CD4-positive, alpha-beta memory T cell (primary cell): ENCODE measurements around the gene CELF2. TPM values are rescaled to one million over a fixed set of nuclear protein-coding genes. Genes with fewer than 3 reads are reported as not detected.

Source experiments
- CTCF ChIA-PET: fragments of 350-600 bp; sonication (Branson Sonifier 250); formaldehyde crosslinking; loops from one replicate; lab custom pipeline; 2021; ENCODE audit warnings: inconsistent platforms; ENCODE audit not compliant: partially characterized antibody; lab: Charles Lee
- POLR2A ChIA-PET: fragments of 350-600 bp; sonication (Branson Sonifier 250); formaldehyde crosslinking; loops from one replicate; lab custom pipeline; 2021; ENCODE audit not compliant: partially characterized antibody; lab: Charles Lee
- DNase-seq, 5 donors: peaks; one replicate each; pipeline versions ENCODE4 v3.0.0 to v3.0.0-alpha.2; 2020 to 2022; ENCODE audit warnings: mixed read lengths in 1 of 5
- H3K27ac ChIP-seq: one replicate; pipeline ENCODE4 v1.7.0; 2013; ENCODE audit warnings: low read depth, low read length
- H3K27me3 ChIP-seq: 2 replicates; pipeline ENCODE4 v1.7.0; 2013; ENCODE audit warnings: mild to moderate bottlenecking, low read length, moderate library complexity; ENCODE audit not compliant: insufficient read depth
- H3K36me3 ChIP-seq: 2 replicates; pipeline ENCODE4 v1.7.0; 2013; ENCODE audit warnings: mild to moderate bottlenecking, low read length, moderate library complexity; ENCODE audit not compliant: insufficient read depth
- H3K4me1 ChIP-seq: 2 replicates; pipeline ENCODE4 v1.7.0; 2013; ENCODE audit warnings: mild to moderate bottlenecking, low read length, moderate library complexity; ENCODE audit not compliant: insufficient read depth
- H3K4me3 ChIP-seq, 2 donors: one replicate each; pipeline ENCODE4 v1.7.0; 2013; ENCODE audit warnings: low read length in 2 of 2, mild to moderate bottlenecking in 1 of 2
- H3K9me3 ChIP-seq, 2 donors: one replicate each; pipeline ENCODE4 v1.7.0; 2013; ENCODE audit warnings: low read length in 2 of 2, control low read depth in 1 of 2; ENCODE audit not compliant: control insufficient read depth in 1 of 2
- H3K27ac Mint-ChIP-seq, 7 donors: one replicate each; pipeline ENCODE4 v1.8.0; 2020 to 2021; ENCODE audit warnings: mixed read lengths in 7 of 7, mild to moderate bottlenecking in 6 of 7, inconsistent platforms in 3 of 7, moderate library complexity in 3 of 7
- H3K27me3 Mint-ChIP-seq, 2 donors: one replicate each; pipeline ENCODE4 v1.8.0; 2020 to 2021; ENCODE audit warnings: mixed read lengths in 2 of 2
- H3K36me3 Mint-ChIP-seq, 2 donors: one replicate each; pipeline ENCODE4 v1.8.0; 2020 to 2021; ENCODE audit warnings: mixed read lengths in 2 of 2, inconsistent platforms in 1 of 2, mild to moderate bottlenecking in 1 of 2
- H3K4me1 Mint-ChIP-seq, 4 donors: one replicate each; pipeline ENCODE4 v1.8.0; 2020 to 2021; ENCODE audit warnings: mixed read lengths in 4 of 4, mild to moderate bottlenecking in 1 of 4
- H3K4me3 Mint-ChIP-seq, 8 donors: one replicate each; pipeline ENCODE4 v1.8.0; 2020 to 2021; ENCODE audit warnings: mixed read lengths in 8 of 8, mild to moderate bottlenecking in 7 of 8, moderate library complexity in 6 of 8, inconsistent platforms in 3 of 8
- H3K9me3 Mint-ChIP-seq, 8 donors: one replicate each; pipeline ENCODE4 v1.8.0; 2020 to 2021; ENCODE audit warnings: mixed read lengths in 8 of 8, mild to moderate bottlenecking in 5 of 8, inconsistent platforms in 3 of 8, moderate library complexity in 1 of 8
- intact Hi-C: fragments of 100-400 bp; cut with micrococcal nuclease; formaldehyde crosslinking; loops from one replicate; pipeline ENCODE4 v1.15.1; 2023
- polyA plus RNA-seq, 2 donors: library from polyadenylated mRNA; unstranded; fragments of 300-500 nt; fragmentation: Illumina TruSeq; gene quantifications; one replicate each; pipeline ENCODE4 v1.2.3, GENCODE V29; 2021
- total RNA-seq, 2 experiments: library from RNA; stranded (reverse); gene quantifications; one replicate each; pipeline ENCODE4 v1.2.3, GENCODE V29; 2021

CELF2 gene
- total and polyA plus RNA-seq, 4 experiments from 2014 or later: 122 to 180 (median 167) TPM

DNA sequence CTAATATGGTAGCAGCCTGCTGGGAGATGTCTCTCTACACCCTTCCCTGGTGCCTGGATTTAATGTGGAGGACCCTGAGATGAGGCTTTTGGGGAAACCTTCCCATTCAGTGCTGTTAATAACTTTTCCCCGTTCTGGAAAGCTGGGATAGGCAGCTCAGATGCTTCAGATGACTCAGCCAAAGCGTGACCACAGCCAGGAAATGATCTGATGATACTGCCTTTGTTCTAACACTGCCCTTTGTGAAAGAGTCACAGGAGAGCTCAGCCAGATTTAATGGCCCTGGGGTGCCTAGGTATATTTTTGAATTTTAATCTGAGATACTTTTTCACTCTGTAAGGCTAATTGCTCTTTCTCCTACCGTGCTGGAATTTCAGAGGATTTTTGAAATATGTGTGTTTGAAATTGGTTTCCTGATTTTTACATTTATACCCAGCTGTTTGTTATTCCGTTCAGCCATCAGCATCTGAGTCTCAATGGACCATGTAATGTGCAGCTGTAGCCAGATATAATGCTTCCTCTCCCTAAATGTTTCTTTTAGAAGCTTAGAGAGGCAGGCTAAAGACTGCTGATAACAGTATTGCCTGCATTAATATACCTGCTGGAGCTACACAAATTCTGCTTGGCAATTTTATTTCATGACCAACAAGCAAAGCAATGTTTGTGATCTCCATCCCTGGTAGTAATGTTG lies 17.8 kb downstream of the CELF2 start:
- POLR2A ChIA-PET: interaction anchor here (0.6 kb wide), 1 partner anchor 35 kb away, joined by 3 read pairs; no protein-coding TSS in a partner anchor
- Mint-ChIP-seq H3K27me3 (peaks cover 1 to 25% of the 10 kb centered on the region in 2 donors), H3K4me3 (no peak overlapping the region), H3K4me1 (peaks cover 0 to 3% (median under 1%) of the 10 kb centered on the region in 4 donors), H3K27ac (no peak overlapping the region), H3K36me3 (no peaks in the 10 kb centered on the region), H3K9me3 (no peaks in the 10 kb centered on the region)
- CTCF ChIA-PET: interaction anchor here (0.8 to 2.2 kb wide), 7 partner anchors 9 to 235 kb away, joined by 3 to 6 read pairs (median 3); no protein-coding TSS in a partner anchor
- Histone ChIP-seq H3K36me3 (no peaks in the 10 kb centered on the region), H3K4me3 (no peak overlapping the region), H3K9me3 (no peaks in the 10 kb centered on the region), H3K27ac (no peak overlapping the region), H3K27me3 (no peaks in the 10 kb centered on the region), H3K4me1 (no peaks in the 10 kb centered on the region)
- intact Hi-C loops: no loop called here
- no peak for DNase-seq

DNA sequence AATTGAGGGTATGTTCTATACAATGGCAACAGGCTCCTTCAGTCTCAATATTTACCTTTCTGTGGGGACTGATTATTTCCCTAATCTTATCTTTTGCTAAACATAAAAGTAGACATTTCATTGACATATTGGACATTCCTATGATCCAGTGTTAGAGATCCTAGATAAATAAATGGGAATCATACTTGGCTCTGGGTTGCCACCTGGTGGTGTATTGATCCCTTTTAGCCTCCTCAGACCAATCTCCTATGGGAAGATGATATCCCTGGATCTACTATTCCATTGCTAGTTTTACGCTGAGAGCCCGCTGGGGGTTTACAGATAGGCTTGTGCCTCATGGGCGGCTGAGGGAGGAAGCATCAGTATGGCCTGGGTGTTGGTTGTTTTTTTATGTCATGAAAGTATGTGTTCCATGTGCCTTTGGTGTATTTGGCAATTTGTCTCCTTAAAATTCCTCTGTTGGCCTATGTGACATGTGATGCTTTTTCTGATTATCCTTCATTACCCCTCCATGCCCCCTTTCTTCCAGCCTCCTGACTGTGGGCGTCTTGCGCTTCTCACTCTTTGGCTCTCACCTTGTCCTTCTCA lies 18.8 kb downstream of the CELF2 start:
- no peaks in the 10 kb centered on the region for H3K36me3 ChIP-seq
- no peak overlapping the region for H3K27ac Mint-ChIP-seq
- H3K9me3 Mint-ChIP-seq: no peaks in the 10 kb centered on the region
- no peak for DNase-seq
- CTCF ChIA-PET: interaction anchor here (0.8 to 2.2 kb wide), 2 partner anchors 199 to 234 kb away, joined by 3 to 6 read pairs; no protein-coding TSS in a partner anchor
- no peaks in the 10 kb centered on the region for H3K9me3 ChIP-seq
- no peak overlapping the region for H3K4me3 Mint-ChIP-seq
- H3K4me1 ChIP-seq: no peaks in the 10 kb centered on the region
- POLR2A ChIA-PET: no interaction called here
- no peaks in the 10 kb centered on the region for H3K27me3 ChIP-seq
- intact Hi-C loops: no loop called here
- peaks cover 0 to 3% (median under 1%) of the 10 kb centered on the region in 4 donors for H3K4me1 Mint-ChIP-seq
- H3K4me3 ChIP-seq: no peak overlapping the region
- H3K27me3 Mint-ChIP-seq: peaks cover 1 to 19% of the 10 kb centered on the region in 2 donors
- no peak overlapping the region for H3K27ac ChIP-seq
- no peaks in the 10 kb centered on the region for H3K36me3 Mint-ChIP-seq

- H3K27ac Mint-ChIP-seq: no peak overlapping the region
Measured at GRCh38 chr10:11037991-11038390, 20.3 kb downstream of the CELF2 start.

DNA sequence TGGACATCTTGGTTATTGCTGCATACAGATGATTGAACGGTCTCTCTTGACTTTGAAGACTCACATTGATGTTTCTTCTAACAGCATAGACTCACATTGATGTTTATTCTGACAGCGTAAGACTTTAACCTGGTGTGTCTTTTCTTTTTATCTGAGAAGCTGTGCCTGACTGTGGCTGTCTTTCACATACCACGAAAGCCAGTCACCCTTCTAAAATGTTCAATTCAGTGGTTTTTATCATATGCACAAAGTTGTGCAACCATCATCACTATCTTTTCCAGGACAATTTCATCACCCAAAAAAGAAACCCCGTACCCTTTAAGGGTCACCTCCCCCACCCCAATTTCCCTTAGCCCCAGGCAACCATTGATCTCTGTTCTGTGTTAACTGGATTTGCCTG lies 24.7 kb downstream of the CELF2 start:
- peaks cover 4 to 21% of the 10 kb centered on the region in 2 donors for H3K27me3 Mint-ChIP-seq
- H3K4me1 Mint-ChIP-seq: no peaks in the 10 kb centered on the region
- CTCF ChIA-PET: no interaction called here

More at GRCh38 chr10:11037991-11038390, 20.3 kb downstream of the CELF2 start:
- no peaks in the 10 kb centered on the region for H3K9me3 Mint-ChIP-seq
- no peaks in the 10 kb centered on the region for H3K36me3 ChIP-seq
- no peak overlapping the region for H3K4me3 Mint-ChIP-seq
- DNase-seq: no peak
- CTCF ChIA-PET: no interaction called here
- intact Hi-C loops: no loop called here
- peaks cover 0 to 24% of the 10 kb centered on the region in 2 donors for H3K27me3 Mint-ChIP-seq
- no peak overlapping the region for H3K4me3 ChIP-seq
- no peaks in the 10 kb centered on the region for H3K27me3 ChIP-seq
- POLR2A ChIA-PET: no interaction called here
- H3K4me1 Mint-ChIP-seq: peaks cover 0 to 3% (median under 1%) of the 10 kb centered on the region in 4 donors
- H3K9me3 ChIP-seq: no peaks in the 10 kb centered on the region
- H3K27ac ChIP-seq: no peak overlapping the region
- H3K36me3 Mint-ChIP-seq: no peaks in the 10 kb centered on the region
- H3K4me1 ChIP-seq: no peaks in the 10 kb centered on the region

DNA sequence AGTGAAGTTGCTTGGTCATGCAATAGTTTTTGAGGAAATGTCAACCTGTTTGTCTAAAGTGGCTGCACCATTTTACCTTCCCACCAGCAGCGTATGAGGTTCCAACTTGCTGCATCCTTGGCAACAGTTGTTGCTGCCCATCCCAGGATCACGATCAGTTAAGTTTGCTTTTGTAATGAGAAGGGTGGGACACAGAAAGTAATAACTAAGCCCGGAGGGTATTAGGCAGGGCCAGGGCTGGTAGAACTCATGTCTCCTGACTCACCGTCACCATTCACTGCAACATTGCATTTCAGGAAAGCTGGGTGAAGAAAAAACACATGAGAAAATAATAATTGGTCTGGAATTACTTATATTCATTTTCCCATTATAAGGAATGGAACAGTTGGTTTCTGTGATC lies 25.4 kb downstream of the CELF2 start:
- Mint-ChIP-seq H3K9me3 (no peaks in the 10 kb centered on the region), H3K27me3 (peaks cover 6 to 16% of the 10 kb centered on the region in 2 donors), H3K4me1 (no peaks in the 10 kb centered on the region), H3K27ac (no peak overlapping the region), H3K4me3 (no peak overlapping the region), H3K36me3 (no peaks in the 10 kb centered on the region)
- Histone ChIP-seq H3K27ac (no peak overlapping the region), H3K27me3 (no peaks in the 10 kb centered on the region), H3K4me3 (no peak overlapping the region), H3K9me3 (no peaks in the 10 kb centered on the region), H3K4me1 (no peaks in the 10 kb centered on the region), H3K36me3 (no peaks in the 10 kb centered on the region)
- CTCF ChIA-PET: no interaction called here
- POLR2A ChIA-PET: no interaction called here
- DNase-seq: no peak
- intact Hi-C loops: no loop called here

More for the DNA sequence above, 24.7 kb downstream of the CELF2 start:
- Mint-ChIP-seq H3K9me3 (no peaks in the 10 kb centered on the region), H3K27ac (no peak overlapping the region), H3K4me3 (no peak overlapping the region), H3K36me3 (no peaks in the 10 kb centered on the region)
- no peaks in the 10 kb centered on the region for H3K9me3 ChIP-seq
- H3K27me3 ChIP-seq: no peaks in the 10 kb centered on the region
- no peak overlapping the region for H3K4me3 ChIP-seq
- POLR2A ChIA-PET: no interaction called here
- H3K27ac ChIP-seq: no peak overlapping the region
- intact Hi-C loops: no loop called here
- no peaks in the 10 kb centered on the region for H3K36me3 ChIP-seq
- no peaks in the 10 kb centered on the region for H3K4me1 ChIP-seq
- no peak for DNase-seq

- DNase-seq: no peak
- H3K4me1 ChIP-seq: no peaks in the 10 kb centered on the region
- Mint-ChIP-seq H3K4me3 (no peak overlapping the region), H3K36me3 (no peaks in the 10 kb centered on the region), H3K9me3 (no peaks in the 10 kb centered on the region), H3K27ac (no peak overlapping the region), H3K4me1 (no peaks in the 10 kb centered on the region), H3K27me3 (peaks cover 7 to 16% of the 10 kb centered on the region in 2 donors)
- no peak overlapping the region for H3K4me3 ChIP-seq
- H3K27ac ChIP-seq: no peak overlapping the region
- ChIA-PET POLR2A (no interaction called here), CTCF (no interaction called here)
- H3K27me3 ChIP-seq: no peaks in the 10 kb centered on the region
- no peaks in the 10 kb centered on the region for H3K9me3 ChIP-seq
- H3K36me3 ChIP-seq: no peaks in the 10 kb centered on the region
- intact Hi-C loops: no loop called here
Measured at GRCh38 chr10:11043446-11044127, 25.9 kb downstream of the CELF2 start.

GRCh38 chr10:11045487-11045886 lies 27.8 kb downstream of the CELF2 start:
- no peak overlapping the region for H3K4me3 Mint-ChIP-seq
- H3K9me3 ChIP-seq: no peaks in the 10 kb centered on the region
- H3K4me1 ChIP-seq: no peaks in the 10 kb centered on the region
- ChIA-PET POLR2A (no interaction called here), CTCF (no interaction called here)
- no peaks in the 10 kb centered on the region for H3K36me3 Mint-ChIP-seq
- no peaks in the 10 kb centered on the region for H3K27me3 ChIP-seq
- no peak overlapping the region for H3K4me3 ChIP-seq
- H3K27me3 Mint-ChIP-seq: peaks cover 9 to 20% of the 10 kb centered on the region in 2 donors
- no peak for DNase-seq
- no peaks in the 10 kb centered on the region for H3K9me3 Mint-ChIP-seq
- no peak overlapping the region for H3K27ac ChIP-seq
- H3K4me1 Mint-ChIP-seq: no peaks in the 10 kb centered on the region
- no peaks in the 10 kb centered on the region for H3K36me3 ChIP-seq
- no peak overlapping the region for H3K27ac Mint-ChIP-seq
- intact Hi-C loops: no loop called here
